HepG2 (cell line): ENCODE measurements around the gene ELOVL2. TPM values are rescaled to one million over a fixed set of nuclear protein-coding genes. Genes with fewer than 3 reads are reported as not detected.

Experiments used
- CBFB ChIP-seq: sonication (generic); formaldehyde crosslinking; IDR thresholded peaks from 2 replicates; pipeline ENCODE4 v1.4.0; 2020; ENCODE audit warnings: missing genetic modification reagents
- CREM ChIP-seq, 2 experiments: sonication (generic) in 1 of 2; formaldehyde crosslinking in 1 of 2; IDR thresholded peaks; 2 replicates each; pipeline versions ENCODE4 v1.4.0 to v1.6.1; 2016 to 2020; ENCODE audit warnings: antibody characterized with exemption in 1 of 2, mild to moderate bottlenecking in 1 of 2, missing genetic modification reagents in 1 of 2
- ELF1 ChIP-seq: sonication (generic); formaldehyde crosslinking; IDR thresholded peaks from 2 replicates; pipeline ENCODE4 v1.4.0; 2020; ENCODE audit warnings: missing genetic modification reagents
- FOXP4 ChIP-seq: sonication (generic); formaldehyde crosslinking; IDR thresholded peaks from 2 replicates; pipeline ENCODE4 v1.4.0; 2020; ENCODE audit warnings: missing genetic modification reagents
- JUN ChIP-seq: sonication (generic); formaldehyde crosslinking; IDR thresholded peaks from 2 replicates; pipeline ENCODE4 v1.4.0; 2020; ENCODE audit warnings: mild to moderate bottlenecking, missing genetic modification reagents
- KLF12 ChIP-seq: sonication (generic); formaldehyde crosslinking; IDR thresholded peaks from 2 replicates; pipeline ENCODE4 v1.4.0; 2020; ENCODE audit warnings: missing genetic modification reagents, borderline replicate concordance
- MAFF ChIP-seq: IDR thresholded peaks from 2 replicates; pipeline ENCODE4 v1.6.1; 2011; ENCODE audit warnings: low read depth, low read length, improper control_type of control experiment
- MAZ ChIP-seq, 2 experiments: sonication (generic) in 1 of 2; formaldehyde crosslinking in 1 of 2; IDR thresholded peaks; 2 replicates each; pipeline versions ENCODE4 v1.5.0 to v1.6.1; 2012 to 2020; ENCODE audit warnings: low read depth in 2 of 2, mild to moderate bottlenecking in 2 of 2, borderline replicate concordance in 1 of 2, improper control_type of control experiment in 1 of 2, low read length in 1 of 2, missing genetic modification reagents in 1 of 2, moderate library complexity in 1 of 2
- MLX ChIP-seq: IDR thresholded peaks from 2 replicates; pipeline ENCODE4 v1.6.1; 2016
- NR2C2 ChIP-seq: sonication (generic); formaldehyde crosslinking; IDR thresholded peaks from 2 replicates; pipeline ENCODE4 v1.4.0; 2020; ENCODE audit warnings: missing genetic modification reagents, mild to moderate bottlenecking, moderate library complexity, borderline replicate concordance
- PHF5A ChIP-seq: IDR thresholded peaks from one replicate; pipeline ENCODE4 v1.6.1; 2018; ENCODE audit warnings: low read depth, missing genetic modification reagents; ENCODE audit not compliant: unreplicated experiment
- PPARG ChIP-seq: conservative IDR thresholded peaks from 2 replicates; pipeline ENCODE4 v1.6.1; 2016; ENCODE audit warnings: missing biosample characterization, missing genetic modification reagents
- SKI ChIP-seq: fragments of 450-650 bp; IDR thresholded peaks from one replicate; pipeline ENCODE4 v1.6.1; 2018; ENCODE audit warnings: mild to moderate bottlenecking; ENCODE audit not compliant: partially characterized antibody
- TEF ChIP-seq: sonication (generic); formaldehyde crosslinking; IDR thresholded peaks from 2 replicates; pipeline ENCODE4 v1.5.0; 2020; ENCODE audit warnings: missing genetic modification reagents
- ZBTB25 ChIP-seq: IDR thresholded peaks from 2 replicates; pipeline ENCODE4 v1.6.1; 2018; ENCODE audit warnings: missing genetic modification reagents
- ZBTB7B ChIP-seq: sonication (generic); formaldehyde crosslinking; IDR thresholded peaks from 2 replicates; pipeline ENCODE4 v1.4.0; 2020; ENCODE audit warnings: missing genetic modification reagents
- ZGPAT ChIP-seq: IDR thresholded peaks from 2 replicates; pipeline ENCODE4 v1.6.1; 2016; ENCODE audit warnings: mild to moderate bottlenecking
- ZIK1 ChIP-seq: sonication (generic); formaldehyde crosslinking; IDR thresholded peaks from 2 replicates; pipeline ENCODE4 v1.5.0; 2020; ENCODE audit warnings: mild to moderate bottlenecking, low read depth, missing genetic modification reagents, borderline replicate concordance
- ZNF232 ChIP-seq: sonication (generic); formaldehyde crosslinking; IDR thresholded peaks from 2 replicates; pipeline ENCODE4 v1.4.0; 2020; ENCODE audit warnings: missing genetic modification reagents, borderline replicate concordance
- ZNF639 ChIP-seq: conservative IDR thresholded peaks from 2 replicates; pipeline ENCODE4 v1.6.1; 2018; ENCODE audit warnings: missing genetic modification reagents
- polyA plus RNA-seq, 8 experiments: library from polyadenylated mRNA; depleted of rRNA in 3 of 8; stranded (reverse) in 7 of 8; unstranded in 1 of 8; fragments of >200 nt; fragmentation: Illumina TruSeq in 4 of 8; extraction: Trizol in 4 of 8; gene quantifications; 2 replicates each; pipeline versions ENCODE4 v1.2.1 to v1.2.3, GENCODE V29; 2011 to 2016; ENCODE audit warnings: low read depth in 4 of 8, missing spikeins in 1 of 8, mixed read lengths in 1 of 8; ENCODE audit not compliant: insufficient read depth in 1 of 8
- total RNA-seq, 5 experiments: library from RNA; depleted of rRNA; stranded (reverse); fragments of >200 nt; fragmentation: Illumina TruSeq; extraction: Trizol; gene quantifications; 2 replicates each; pipeline ENCODE4 v1.2.3, GENCODE V29; 2016; ENCODE audit warnings: low read depth in 1 of 5

The ELOVL2 gene
- total and polyA plus RNA-seq, 2 of the 13 experiments (the other 11 are each of a cell fraction or from before 2014, with no cell fraction given) = 43.6 to 65.4 TPM

GRCh38 chr6:11012295-11012754 lies 31.8 kb downstream of the ELOVL2 start (continued):
- 0 out of 2 replicates have a peak, but pooled peaks have one; percentile 44 for TF ChIP-seq JUN (CRISPR knock-in tag)
- 0 out of 2 replicates have a peak, but pooled peaks have one; percentile 35 for TF ChIP-seq MAZ (IDR thresholded peaks at IDR 0.05; ENCODE audit: borderline replicate concordance, low read depth, low read length)
- no peak for TF ChIP-seq MAZ (CRISPR knock-in tag; IDR thresholded peaks at IDR 0.05; ENCODE audit: low read depth)
- no peak for TF ChIP-seq KLF12 (CRISPR knock-in tag)
- TF ChIP-seq PPARG (CRISPR knock-in tag) = peak; percentile 89
- peak; percentile 52; the same call in 1 of the 2 replicates for TF ChIP-seq CBFB
- TF ChIP-seq SKI = peak; percentile 38
- peak; percentile 94 for TF ChIP-seq FOXP4 (CRISPR knock-in tag)
- TF ChIP-seq ZBTB7B (CRISPR knock-in tag) = peak; percentile 92; the same call in 1 of the 2 replicates
- no peak for TF ChIP-seq ZIK1 (CRISPR knock-in tag)
- peak; percentile 85; the same call in 1 of the 2 replicates for TF ChIP-seq MLX
- peak; percentile 90 for TF ChIP-seq ZGPAT (CRISPR knock-in tag)
- 0 out of 2 replicates have a peak, but pooled peaks have one; percentile 54 for TF ChIP-seq ZBTB25 (CRISPR knock-in tag)
- peak; percentile 46; the same call in 1 of the 2 replicates for TF ChIP-seq MAFF
- no peak for TF ChIP-seq ZNF639 (CRISPR knock-in tag)
- peak; percentile 69; the same call in 1 of the 2 replicates for TF ChIP-seq TEF
- peak; percentile 76 for TF ChIP-seq PHF5A
- TF ChIP-seq ZNF232 (CRISPR knock-in tag) = 0 out of 2 replicates have a peak, but pooled peaks have one; percentile 36
- peak; percentile 34; the same call in 1 of the 2 replicates for TF ChIP-seq ELF1
- TF ChIP-seq CREM (IDR thresholded peaks at IDR 0.05) = peak; percentile 92
- TF ChIP-seq CREM (CRISPR knock-in tag; IDR thresholded peaks at IDR 0.05) = no peak
- peak; percentile 51; the same call in 1 of the 2 replicates for TF ChIP-seq NR2C2 (CRISPR knock-in tag)
